Left lung (tissue), 10 donors: ENCODE measurements around the gene LRRC70. TPM values are rescaled to one million over a fixed set of nuclear protein-coding genes. Genes with fewer than 3 reads are reported as not detected.
"Not testable (repeated sequence)": the region's sequence is repeated elsewhere in the genome, so short reads cannot be mapped to it uniquely, and the experiment has no call there.

Source experiments
- ATAC-seq: fragments of 200-7000 bp; cut with Tn5 transposase; one replicate; pipeline ENCODE4 v1.9.1; 2020; ENCODE audit warnings: moderate library complexity
- DNase-seq, 4 donors: peaks; one replicate each; pipeline ENCODE4 v3.0.0-alpha.2; 2013 to 2020
- H3K27ac ChIP-seq, 2 donors: fragments of 200-600 bp; sonication (generic) in 1 of 2; one replicate each; pipeline versions ENCODE4 v1.5.0 to v1.8.0; 2020 to 2021
- H3K27me3 ChIP-seq, 2 donors: fragments of 200-600 bp; sonication (generic) in 1 of 2; one replicate each; pipeline versions ENCODE4 v1.5.0 to v1.8.0; 2020 to 2021
- H3K36me3 ChIP-seq, 2 donors: fragments of 200-600 bp; sonication (generic) in 1 of 2; one replicate each; pipeline versions ENCODE4 v1.5.0 to v1.8.0; 2020 to 2021
- H3K4me1 ChIP-seq, 2 donors: fragments of 200-600 bp; one replicate each; pipeline ENCODE4 v1.8.0; 2021
- H3K4me3 ChIP-seq, 2 donors: fragments of 200-600 bp; sonication (generic) in 1 of 2; one replicate each; pipeline versions ENCODE4 v1.5.0 to v1.8.0; 2020 to 2021; ENCODE audit warnings: mild to moderate bottlenecking in 1 of 2
- H3K9me3 ChIP-seq, 2 donors: fragments of 200-600 bp; sonication (generic) in 1 of 2; one replicate each; pipeline versions ENCODE4 v1.5.0 to v1.8.0; 2020 to 2021
- CTCF ChIP-seq, 2 donors: fragments of 200-600 bp; sonication (generic) in 1 of 2; IDR thresholded peaks; one replicate each; pipeline versions ENCODE4 v1.5.0 to v1.8.0; 2021; ENCODE audit warnings: antibody characterized with exemption in 2 of 2
- intact Hi-C, 2 donors: fragments of 100-400 bp; cut with DNase I; formaldehyde crosslinking; loops; one replicate each; pipeline versions ENCODE4 v1.11.2 to v1.14.2; 2022
- polyA plus RNA-seq, 6 donors: library from polyadenylated mRNA; unstranded; fragments of 120-200 nt; gene quantifications; one replicate each; pipeline ENCODE4 v1.2.1, GENCODE V29; 2013; ENCODE audit not compliant: insufficient read length in 6 of 6
- total RNA-seq, 2 donors: library from RNA; stranded (reverse); fragmentation: NEBNext Ultra II Directional; extraction: Animal tissue kit (Norgen Biotek cat#: 25700); gene quantifications; one replicate each; pipeline ENCODE4 v1.2.1, GENCODE V29; 2021
- donor health status: DM: no; HTN: yes; CAD: no.
- donor health status: DM: no; HTN: no; CAD: no.

LRRC70 gene
- total and polyA plus RNA-seq, 8 donors = 1.1 to 11.8 (median 7.7) TPM

GRCh38 chr5:62564101-62564500 lies 14.5 kb upstream of the LRRC70 start:
- ATAC-seq (no peak), DNase-seq (no peak)
- TF ChIP-seq CTCF (IDR thresholded peaks at IDR 0.05) = no peak
- Histone ChIP-seq H3K27me3 (no peaks in the 10 kb centered on the region), H3K4me3 (no peak overlapping the region), H3K9me3 (peaks cover 0 to 24% of the 10 kb centered on the region in 2 donors), H3K27ac (no peak overlapping the region), H3K4me1 (no peaks in the 10 kb centered on the region), H3K36me3 (peaks cover 0 to 29% of the 10 kb centered on the region in 2 donors)
- intact Hi-C loops = no loop called here

- DNase-seq, H3K4me1 ChIP-seq, intact Hi-C loops, H3K27me3 ChIP-seq, H3K4me3 ChIP-seq, H3K27ac ChIP-seq, ATAC-seq: not testable (repeated sequence)
- Histone ChIP-seq H3K9me3 (peaks cover 0 to 24% of the 10 kb centered on the region in 2 donors), H3K36me3 (peaks cover 0 to 18% of the 10 kb centered on the region in 2 donors)
Observed at GRCh38 chr5:62565740-62566139, 12.9 kb upstream of the LRRC70 start.

- Histone ChIP-seq H3K36me3 (peaks cover 0 to 18% of the 10 kb centered on the region in 2 donors), H3K27ac (no peak overlapping the region), H3K9me3 (peaks cover 0 to 24% of the 10 kb centered on the region in 2 donors), H3K27me3 (no peaks in the 10 kb centered on the region), H3K4me3 (no peak overlapping the region), H3K4me1 (no peaks in the 10 kb centered on the region)
- ATAC-seq (no peak), DNase-seq (no peak)
- intact Hi-C loops = no loop called here
- TF ChIP-seq CTCF (IDR thresholded peaks at IDR 0.05) = no peak
Observed at GRCh38 chr5:62568143-62568542, 10.5 kb upstream of the LRRC70 start.

GRCh38 chr5:62568800-62569432 lies 9.7 kb upstream of the LRRC70 start:
- H3K36me3 ChIP-seq = peaks cover 0 to 18% of the 10 kb centered on the region in 2 donors
- ATAC-seq (no peak), DNase-seq (no peak)
- H3K27me3 ChIP-seq = no peaks in the 10 kb centered on the region
- no peak overlapping the region for H3K27ac ChIP-seq
- intact Hi-C loops = no loop called here
- H3K4me3 ChIP-seq = no peak overlapping the region
- no peak for TF ChIP-seq CTCF (IDR thresholded peaks at IDR 0.05)
- H3K4me1 ChIP-seq = no peaks in the 10 kb centered on the region
- peaks cover 0 to 24% of the 10 kb centered on the region in 2 donors for H3K9me3 ChIP-seq

GRCh38 chr5:62569470-62569869 lies 9.1 kb upstream of the LRRC70 start:
- Histone ChIP-seq H3K4me3 (no peak overlapping the region), H3K36me3 (peaks cover 0 to 18% of the 10 kb centered on the region in 2 donors), H3K27ac (no peak overlapping the region), H3K9me3 (peaks cover 0 to 24% of the 10 kb centered on the region in 2 donors), H3K4me1 (no peaks in the 10 kb centered on the region), H3K27me3 (no peaks in the 10 kb centered on the region)
- DNase-seq = no peak
- no peak for ATAC-seq
- TF ChIP-seq CTCF (IDR thresholded peaks at IDR 0.05) = no peak
- intact Hi-C loops = no loop called here
